Uterus (tissue), 2 donors: Measurements from ENCODE around the gene EDC4.
A peak's percentile ranks its signal among the peaks of the same experiment; 100 is the strongest.

Experiments
- POLR2A ChIP-seq, 2 donors: fragments of 450-650 bp; IDR thresholded peaks; one replicate each; pipeline ENCODE4 v1.6.1; 2016; ENCODE audit warnings: antibody characterized with exemption in 2 of 2, mild to moderate bottlenecking in 1 of 2, moderate library complexity in 1 of 2
- TF ChIP-seq, protein P1 (sequence below), 4 experiments: fragments of 200-600 bp in 2 of 4; fragments of 450-650 bp in 2 of 4; sonication (generic) in 2 of 4; IDR thresholded peaks; one replicate each; pipeline ENCODE4 v1.5.1; 2016 to 2019; ENCODE audit warnings: antibody characterized with exemption in 4 of 4, mild to moderate bottlenecking in 2 of 4, moderate library complexity in 1 of 4

DNA sequence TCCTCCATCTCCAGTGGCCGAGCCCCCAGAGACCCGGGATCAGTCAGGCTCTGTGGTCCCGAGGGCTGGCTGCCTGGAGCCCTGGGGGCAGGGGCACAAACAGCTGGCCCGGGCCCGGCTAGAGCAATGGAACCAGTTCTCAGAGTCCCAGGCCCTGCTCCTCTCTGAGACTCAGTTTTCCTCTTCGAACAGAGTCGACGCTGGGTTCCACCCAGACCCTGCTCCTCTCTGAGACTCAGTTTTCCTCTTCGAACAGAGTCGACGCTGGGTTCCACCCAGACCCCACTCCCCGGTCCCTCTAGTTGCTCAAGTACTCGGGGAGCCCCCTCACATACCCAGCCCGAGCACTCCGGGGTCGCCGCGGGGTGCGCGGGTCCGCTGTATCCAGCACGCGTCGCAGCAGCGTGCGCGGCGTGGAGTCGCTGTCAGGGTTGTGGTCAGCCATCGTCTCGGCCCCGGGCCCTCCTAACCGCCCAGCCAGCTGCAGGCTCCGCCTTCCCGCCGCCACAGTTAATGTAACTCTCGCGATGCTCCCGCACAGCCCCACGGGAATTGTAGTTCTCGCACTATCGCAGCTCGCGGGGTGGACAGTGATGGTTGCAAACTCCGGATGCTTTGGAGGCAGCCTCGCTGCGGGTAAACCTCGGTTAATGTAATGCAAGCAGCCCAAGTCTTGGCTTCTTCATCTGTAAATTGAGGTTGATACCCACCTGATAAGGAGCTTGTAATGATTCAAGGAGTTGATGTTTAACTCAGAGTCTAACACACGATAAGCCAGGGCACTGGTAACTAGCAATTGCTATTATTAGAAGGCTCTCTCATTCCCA, 39.2 kb upstream of the EDC4 start:
- TF ChIP-seq, protein P1, sequence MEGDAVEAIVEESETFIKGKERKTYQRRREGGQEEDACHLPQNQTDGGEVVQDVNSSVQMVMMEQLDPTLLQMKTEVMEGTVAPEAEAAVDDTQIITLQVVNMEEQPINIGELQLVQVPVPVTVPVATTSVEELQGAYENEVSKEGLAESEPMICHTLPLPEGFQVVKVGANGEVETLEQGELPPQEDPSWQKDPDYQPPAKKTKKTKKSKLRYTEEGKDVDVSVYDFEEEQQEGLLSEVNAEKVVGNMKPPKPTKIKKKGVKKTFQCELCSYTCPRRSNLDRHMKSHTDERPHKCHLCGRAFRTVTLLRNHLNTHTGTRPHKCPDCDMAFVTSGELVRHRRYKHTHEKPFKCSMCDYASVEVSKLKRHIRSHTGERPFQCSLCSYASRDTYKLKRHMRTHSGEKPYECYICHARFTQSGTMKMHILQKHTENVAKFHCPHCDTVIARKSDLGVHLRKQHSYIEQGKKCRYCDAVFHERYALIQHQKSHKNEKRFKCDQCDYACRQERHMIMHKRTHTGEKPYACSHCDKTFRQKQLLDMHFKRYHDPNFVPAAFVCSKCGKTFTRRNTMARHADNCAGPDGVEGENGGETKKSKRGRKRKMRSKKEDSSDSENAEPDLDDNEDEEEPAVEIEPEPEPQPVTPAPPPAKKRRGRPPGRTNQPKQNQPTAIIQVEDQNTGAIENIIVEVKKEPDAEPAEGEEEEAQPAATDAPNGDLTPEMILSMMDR (IDR thresholded peaks at IDR 0.05) = peak in 2 of 4 experiments; percentile 5 to 28
- peak; percentile 57 to 75 for TF ChIP-seq POLR2A (IDR thresholded peaks at IDR 0.05)
